ENCODE results near the gene PCDH19. TPM values are rescaled to one million over a fixed set of nuclear protein-coding genes. Genes with fewer than 3 reads are reported as not detected.

The PCDH19 gene
- polyA plus RNA-seq, 1 donor (not counting 4 experiments of a cell fraction or from before 2014, with no cell fraction given) = not detected

DNA sequence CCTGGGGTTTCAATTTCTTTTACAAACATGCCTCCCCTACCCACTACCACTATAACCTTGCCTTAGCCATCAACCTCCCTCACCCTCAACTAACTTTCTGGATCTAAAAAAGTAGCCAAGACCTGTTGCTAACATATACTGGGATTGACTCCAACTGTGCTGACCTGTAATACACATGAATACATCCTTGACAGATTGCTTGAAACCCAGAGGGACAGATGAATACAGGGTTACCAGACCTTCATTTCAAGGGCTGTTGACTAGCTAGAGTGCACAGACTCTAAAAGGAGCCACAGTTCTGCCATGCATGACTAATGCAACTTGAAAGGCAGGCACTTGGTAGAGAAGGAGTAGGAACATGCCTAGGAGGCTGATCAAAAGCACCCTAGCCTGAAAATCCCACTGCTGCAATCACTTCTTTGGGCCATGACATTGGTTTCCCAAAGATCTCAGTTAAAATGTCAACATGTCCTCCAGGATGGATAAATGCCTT is 121.0 kb downstream of the PCDH19 start:
- dilution Hi-C loops (cut with MboI; ENCODE audit: extremely low pct_ligation_motif_present, low sequenced_read_pairs) = no loop called here
- TF ChIP-seq, protein P1, sequence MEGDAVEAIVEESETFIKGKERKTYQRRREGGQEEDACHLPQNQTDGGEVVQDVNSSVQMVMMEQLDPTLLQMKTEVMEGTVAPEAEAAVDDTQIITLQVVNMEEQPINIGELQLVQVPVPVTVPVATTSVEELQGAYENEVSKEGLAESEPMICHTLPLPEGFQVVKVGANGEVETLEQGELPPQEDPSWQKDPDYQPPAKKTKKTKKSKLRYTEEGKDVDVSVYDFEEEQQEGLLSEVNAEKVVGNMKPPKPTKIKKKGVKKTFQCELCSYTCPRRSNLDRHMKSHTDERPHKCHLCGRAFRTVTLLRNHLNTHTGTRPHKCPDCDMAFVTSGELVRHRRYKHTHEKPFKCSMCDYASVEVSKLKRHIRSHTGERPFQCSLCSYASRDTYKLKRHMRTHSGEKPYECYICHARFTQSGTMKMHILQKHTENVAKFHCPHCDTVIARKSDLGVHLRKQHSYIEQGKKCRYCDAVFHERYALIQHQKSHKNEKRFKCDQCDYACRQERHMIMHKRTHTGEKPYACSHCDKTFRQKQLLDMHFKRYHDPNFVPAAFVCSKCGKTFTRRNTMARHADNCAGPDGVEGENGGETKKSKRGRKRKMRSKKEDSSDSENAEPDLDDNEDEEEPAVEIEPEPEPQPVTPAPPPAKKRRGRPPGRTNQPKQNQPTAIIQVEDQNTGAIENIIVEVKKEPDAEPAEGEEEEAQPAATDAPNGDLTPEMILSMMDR (optimal IDR thresholded peaks at IDR 0.05 in 1 of 3, IDR thresholded peaks at IDR 0.05 in 1 of 3, conservative IDR thresholded peaks at IDR 0.05 in 1 of 3; ENCODE audit: extremely low read depth in 1 of 3, insufficient read depth in 2 of 3, low read length in 3 of 3) = no peak
- TF ChIP-seq EZH2 (IDR thresholded peaks at IDR 0.05; ENCODE audit: low read length) = no peak

DNA sequence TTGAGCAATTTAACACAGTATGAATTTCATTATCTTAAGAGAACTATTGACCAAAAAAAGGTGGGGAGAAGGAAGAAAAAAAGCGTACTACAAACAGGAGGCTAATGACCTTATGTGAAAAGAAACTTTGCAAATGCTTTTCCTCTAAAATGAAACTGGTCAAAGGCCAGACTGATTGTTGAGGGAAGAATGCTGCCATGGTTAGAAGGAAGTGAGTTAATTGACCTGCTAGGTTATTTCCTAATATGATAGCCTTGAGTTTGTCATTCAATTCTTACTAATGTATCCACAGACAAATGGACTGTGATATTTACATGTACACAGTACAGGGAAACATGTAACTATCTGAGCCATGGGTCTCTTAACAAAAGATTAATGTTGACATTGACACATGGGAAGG is 132.8 kb downstream of the PCDH19 start:
- H3K9me3 ChIP-seq (ENCODE audit: control insufficient read depth, low read depth, low read length) = no peaks in the 10 kb centered on the region
- H3K9me1 ChIP-seq (ENCODE audit: control insufficient read depth, extremely low read depth, insufficient read depth, low read length) = no peaks in the 10 kb centered on the region
- TF ChIP-seq, protein P1 (optimal IDR thresholded peaks at IDR 0.05 in 1 of 3, IDR thresholded peaks at IDR 0.05 in 1 of 3, conservative IDR thresholded peaks at IDR 0.05 in 1 of 3; ENCODE audit: extremely low read depth in 1 of 3, insufficient read depth in 2 of 3, low read length in 3 of 3) = no peak
- TF ChIP-seq EZH2 (IDR thresholded peaks at IDR 0.05; ENCODE audit: low read length) = no peak
- no peaks in the 10 kb centered on the region for H3K79me2 ChIP-seq (ENCODE audit: control insufficient read depth, insufficient read depth, low read length)
- dilution Hi-C loops (cut with MboI; ENCODE audit: extremely low pct_ligation_motif_present, low sequenced_read_pairs) = no loop called here
- H3K4me2 ChIP-seq (ENCODE audit: control insufficient read depth, extremely low read depth, insufficient read depth, low read depth, low read length) = no peak overlapping the region
- DNase-seq (ENCODE audit: low read depth, low spot score) (no peak), FAIRE-seq (no peak)
- no peaks in the 10 kb centered on the region for H3K27me3 ChIP-seq (ENCODE audit: control insufficient read depth, extremely low read depth, insufficient read depth, low read length)
- no peaks in the 10 kb centered on the region for H3K36me3 ChIP-seq (ENCODE audit: control insufficient read depth in 2 of 2, extremely low read depth in 1 of 2, insufficient read depth in 2 of 2, low read length in 2 of 2)
- H3K4me3 ChIP-seq (ENCODE audit: control insufficient read depth in 2 of 3, extremely low read depth in 1 of 3, insufficient read depth in 2 of 3, low read depth in 1 of 3, low read length in 3 of 3) = no peak overlapping the region
- H3K9ac ChIP-seq (ENCODE audit: control insufficient read depth, extremely low read depth, insufficient read depth, low read length) = no peak overlapping the region
- H3K27ac ChIP-seq (ENCODE audit: control insufficient read depth, insufficient read depth, low read length) = no peak overlapping the region
- no peak overlapping the region for H2AFZ ChIP-seq (ENCODE audit: control insufficient read depth, low read length)
- H4K20me1 ChIP-seq (ENCODE audit: control insufficient read depth, extremely low read depth, insufficient read depth, low read length) = no peaks in the 10 kb centered on the region
- H3K4me1 ChIP-seq (ENCODE audit: control insufficient read depth, extremely low read depth, insufficient read depth, low read length) = no peaks in the 10 kb centered on the region

More for the DNA sequence above, 121.0 kb downstream of the PCDH19 start:
- no peak for DNase-seq (ENCODE audit: low read depth, low spot score)
- FAIRE-seq = no peak
- no peak overlapping the region for H2AFZ ChIP-seq (ENCODE audit: control insufficient read depth, low read length)
- H3K27ac ChIP-seq (ENCODE audit: control insufficient read depth, insufficient read depth, low read length) = no peak overlapping the region
- no peak overlapping the region for H3K4me3 ChIP-seq (ENCODE audit: control insufficient read depth in 2 of 3, extremely low read depth in 1 of 3, insufficient read depth in 2 of 3, low read depth in 1 of 3, low read length in 3 of 3)
- H3K4me2 ChIP-seq (ENCODE audit: control insufficient read depth, extremely low read depth, insufficient read depth, low read depth, low read length) = no peak overlapping the region
- no peaks in the 10 kb centered on the region for H3K4me1 ChIP-seq (ENCODE audit: control insufficient read depth, extremely low read depth, insufficient read depth, low read length)
- H3K9me1 ChIP-seq (ENCODE audit: control insufficient read depth, extremely low read depth, insufficient read depth, low read length) = no peaks in the 10 kb centered on the region
- no peak overlapping the region for H3K9ac ChIP-seq (ENCODE audit: control insufficient read depth, extremely low read depth, insufficient read depth, low read length)
- H4K20me1 ChIP-seq (ENCODE audit: control insufficient read depth, extremely low read depth, insufficient read depth, low read length) = no peaks in the 10 kb centered on the region
- H3K27me3 ChIP-seq (ENCODE audit: control insufficient read depth, extremely low read depth, insufficient read depth, low read length) = no peaks in the 10 kb centered on the region
- H3K79me2 ChIP-seq (ENCODE audit: control insufficient read depth, insufficient read depth, low read length) = no peaks in the 10 kb centered on the region
- H3K9me3 ChIP-seq (ENCODE audit: control insufficient read depth, low read depth, low read length) = no peaks in the 10 kb centered on the region
- no peaks in the 10 kb centered on the region for H3K36me3 ChIP-seq (ENCODE audit: control insufficient read depth in 2 of 2, extremely low read depth in 1 of 2, insufficient read depth in 2 of 2, low read length in 2 of 2)
